Suprapubic skin (tissue), 4 donors: ENCODE results near the gene GUCD1. TPM values are rescaled to one million over a fixed set of nuclear protein-coding genes. Genes with fewer than 3 reads are reported as not detected.
A peak's percentile ranks its signal among the peaks of the same experiment; 100 is the strongest.

Experiments used
- DNase-seq, 2 donors: peaks; one replicate each; pipeline ENCODE4 v3.0.0-alpha.2; 2019; ENCODE audit warnings: low spot score in 2 of 2
- H3K27ac ChIP-seq: fragments of 200-600 bp; sonication (generic); one replicate; pipeline ENCODE4 v1.5.1; 2019
- H3K27me3 ChIP-seq: fragments of 200-600 bp; sonication (generic); one replicate; pipeline ENCODE4 v1.5.1; 2019
- H3K36me3 ChIP-seq: fragments of 200-600 bp; sonication (generic); one replicate; pipeline ENCODE4 v1.5.1; 2019
- H3K4me1 ChIP-seq: fragments of 200-600 bp; sonication (generic); one replicate; pipeline ENCODE4 v1.5.1; 2019
- H3K4me3 ChIP-seq: fragments of 200-600 bp; sonication (generic); one replicate; pipeline ENCODE4 v1.5.1; 2019; ENCODE audit warnings: mild to moderate bottlenecking
- H3K9me3 ChIP-seq: fragments of 200-600 bp; sonication (generic); one replicate; pipeline ENCODE4 v1.5.1; 2019
- EP300 ChIP-seq: sonication (generic); formaldehyde crosslinking; IDR thresholded peaks from one replicate; pipeline ENCODE4 v1.6.1; 2017; ENCODE audit warnings: antibody characterized with exemption
- POLR2A ChIP-seq, 2 donors: fragments of 450-650 bp; IDR thresholded peaks; one replicate each; pipeline ENCODE4 v1.6.1; 2017; ENCODE audit warnings: antibody characterized with exemption in 2 of 2, mild to moderate bottlenecking in 2 of 2, moderate library complexity in 2 of 2
- POLR2AphosphoS5 ChIP-seq, 3 donors: sonication (generic); formaldehyde crosslinking; IDR thresholded peaks; one replicate each; pipeline ENCODE4 v1.6.1; 2017; ENCODE audit warnings: antibody characterized with exemption in 3 of 3
- WGBS: methylation state at CpG from one replicate; pipeline ENCODE4 v1.1.5; 2018; 5-methylcytosine and 5-hydroxymethylcytosine counted together
- total RNA-seq, 4 donors: library from RNA; depleted of rRNA; stranded (reverse); fragments of >200 nt; gene quantifications; one replicate each; pipeline ENCODE4 v1.1.0, GENCODE V29; 2016
- TF ChIP-seq, protein P1 (sequence below), 2 donors: fragments of 200-600 bp in 1 of 2; fragments of 450-650 bp in 1 of 2; sonication (generic) in 1 of 2; IDR thresholded peaks; one replicate each; pipeline ENCODE4 v1.5.1; 2016 to 2019; ENCODE audit warnings: antibody characterized with exemption in 2 of 2, mild to moderate bottlenecking in 1 of 2, moderate library complexity in 1 of 2

GUCD1 gene
- total RNA-seq, 4 donors from 2014 or later: 75.2 to 97.5 (median 93.0) TPM

DNA sequence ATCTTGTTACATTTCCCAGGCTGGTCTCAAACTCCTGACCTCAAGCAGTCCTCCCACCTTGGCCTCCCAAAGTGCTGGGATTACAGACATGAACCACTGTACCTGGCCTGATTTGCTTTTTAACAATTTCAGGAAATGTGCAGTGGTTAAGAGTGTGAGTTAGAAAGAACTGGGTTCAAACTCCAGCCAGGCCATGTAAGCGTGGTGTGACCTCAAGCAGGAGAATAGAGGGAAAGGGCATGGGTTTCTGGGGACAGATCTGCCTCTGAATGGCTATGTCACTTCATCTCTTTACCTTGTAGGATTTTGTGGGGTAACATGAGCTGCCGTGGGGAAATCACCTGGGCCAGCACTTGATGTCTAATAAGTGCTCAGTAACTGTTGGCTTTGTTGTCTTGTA is 10.1 kb upstream of the GUCD1 start:
- H3K9me3 ChIP-seq: no peaks in the 10 kb centered on the region
- peaks cover 30% of the 10 kb centered on the region for H3K4me1 ChIP-seq
- no peak overlapping the region for H3K27ac ChIP-seq
- TF ChIP-seq POLR2A (IDR thresholded peaks at IDR 0.05) (no peak), POLR2AphosphoS5 (IDR thresholded peaks at IDR 0.05) (no peak)
- DNase-seq: no peak
- H3K27me3 ChIP-seq: no peaks in the 10 kb centered on the region
- 93% methylated on average over 2 of the region's 2 CpGs for WGBS
- H3K36me3 ChIP-seq: peaks cover 49% of the 10 kb centered on the region
- H3K4me3 ChIP-seq: no peak overlapping the region

DNA sequence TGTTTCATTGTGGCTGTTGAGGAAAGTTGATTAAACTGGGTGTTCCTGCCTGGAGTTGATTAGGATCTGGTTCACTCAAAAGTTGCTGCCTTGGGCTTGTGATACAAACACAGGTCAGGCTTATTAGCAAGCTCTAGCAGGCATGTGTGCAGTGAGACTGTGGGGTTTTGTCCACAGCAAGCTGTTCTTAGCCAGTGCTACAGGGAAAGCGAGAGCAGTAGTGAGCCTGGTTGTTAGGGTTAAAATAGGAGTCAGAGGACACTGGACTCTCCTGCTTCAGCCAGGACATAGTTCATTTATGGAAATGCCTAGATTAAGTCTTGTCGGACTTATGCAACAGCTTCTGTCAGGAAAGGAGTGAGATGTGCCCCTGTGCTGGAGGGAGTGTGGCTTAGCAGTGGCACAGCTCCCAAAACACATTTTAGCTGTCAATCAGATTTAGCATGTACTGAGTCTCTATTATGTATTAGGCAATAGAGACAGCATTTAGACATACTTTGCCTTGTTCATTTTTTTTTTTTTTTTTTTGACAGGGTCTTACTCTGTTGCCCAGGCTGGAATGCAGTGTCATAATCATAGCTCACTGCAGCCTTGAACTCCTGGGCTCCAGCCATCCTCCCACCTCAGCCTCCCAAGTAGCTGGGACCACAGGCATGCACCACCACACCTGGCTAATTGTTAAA is 9.6 kb upstream of the GUCD1 start:
- H3K27ac ChIP-seq: no peak overlapping the region
- WGBS: 69% methylated on average over 2 of the region's 2 CpGs
- TF ChIP-seq EP300: no peak
- TF ChIP-seq, protein P1, sequence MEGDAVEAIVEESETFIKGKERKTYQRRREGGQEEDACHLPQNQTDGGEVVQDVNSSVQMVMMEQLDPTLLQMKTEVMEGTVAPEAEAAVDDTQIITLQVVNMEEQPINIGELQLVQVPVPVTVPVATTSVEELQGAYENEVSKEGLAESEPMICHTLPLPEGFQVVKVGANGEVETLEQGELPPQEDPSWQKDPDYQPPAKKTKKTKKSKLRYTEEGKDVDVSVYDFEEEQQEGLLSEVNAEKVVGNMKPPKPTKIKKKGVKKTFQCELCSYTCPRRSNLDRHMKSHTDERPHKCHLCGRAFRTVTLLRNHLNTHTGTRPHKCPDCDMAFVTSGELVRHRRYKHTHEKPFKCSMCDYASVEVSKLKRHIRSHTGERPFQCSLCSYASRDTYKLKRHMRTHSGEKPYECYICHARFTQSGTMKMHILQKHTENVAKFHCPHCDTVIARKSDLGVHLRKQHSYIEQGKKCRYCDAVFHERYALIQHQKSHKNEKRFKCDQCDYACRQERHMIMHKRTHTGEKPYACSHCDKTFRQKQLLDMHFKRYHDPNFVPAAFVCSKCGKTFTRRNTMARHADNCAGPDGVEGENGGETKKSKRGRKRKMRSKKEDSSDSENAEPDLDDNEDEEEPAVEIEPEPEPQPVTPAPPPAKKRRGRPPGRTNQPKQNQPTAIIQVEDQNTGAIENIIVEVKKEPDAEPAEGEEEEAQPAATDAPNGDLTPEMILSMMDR (IDR thresholded peaks at IDR 0.05): no peak
- TF ChIP-seq POLR2A (IDR thresholded peaks at IDR 0.05): no peak
- no peak for TF ChIP-seq POLR2AphosphoS5 (IDR thresholded peaks at IDR 0.05)
- no peak for DNase-seq
- H3K36me3 ChIP-seq: peaks cover 47% of the 10 kb centered on the region
- no peak overlapping the region for H3K4me3 ChIP-seq
- H3K4me1 ChIP-seq: peaks cover 30% of the 10 kb centered on the region
- H3K27me3 ChIP-seq: no peaks in the 10 kb centered on the region
- no peaks in the 10 kb centered on the region for H3K9me3 ChIP-seq

DNA sequence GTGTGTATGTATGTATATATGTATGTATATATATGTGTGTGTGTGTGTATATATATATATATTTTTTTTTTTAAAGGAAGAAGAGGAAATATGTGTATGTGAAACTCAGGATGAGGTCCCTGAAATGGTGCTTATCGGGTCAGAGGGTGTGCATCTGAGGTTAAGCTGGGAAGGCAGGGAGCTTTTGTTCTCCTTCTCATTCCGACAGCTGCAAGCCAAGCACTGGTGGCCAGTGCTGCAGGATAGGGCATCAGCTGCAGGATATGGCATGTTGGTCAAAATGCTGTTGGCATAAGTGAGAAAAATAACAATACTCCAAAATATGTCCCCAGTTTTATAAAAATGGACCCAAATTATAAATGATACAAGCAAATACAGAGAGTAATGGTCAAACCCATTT is 8.3 kb upstream of the GUCD1 start:
- WGBS: 85% methylated on average over 2 of the region's 2 CpGs
- DNase-seq: no peak
- H3K4me3 ChIP-seq: no peak overlapping the region
- H3K36me3 ChIP-seq: peaks cover 46% of the 10 kb centered on the region
- no peak for TF ChIP-seq EP300
- TF ChIP-seq, protein P1 (IDR thresholded peaks at IDR 0.05): no peak
- TF ChIP-seq POLR2AphosphoS5 (IDR thresholded peaks at IDR 0.05): no peak
- no peak for TF ChIP-seq POLR2A (IDR thresholded peaks at IDR 0.05)
- no peak overlapping the region for H3K27ac ChIP-seq
- no peaks in the 10 kb centered on the region for H3K27me3 ChIP-seq
- peaks cover 30% of the 10 kb centered on the region for H3K4me1 ChIP-seq
- no peaks in the 10 kb centered on the region for H3K9me3 ChIP-seq

DNA sequence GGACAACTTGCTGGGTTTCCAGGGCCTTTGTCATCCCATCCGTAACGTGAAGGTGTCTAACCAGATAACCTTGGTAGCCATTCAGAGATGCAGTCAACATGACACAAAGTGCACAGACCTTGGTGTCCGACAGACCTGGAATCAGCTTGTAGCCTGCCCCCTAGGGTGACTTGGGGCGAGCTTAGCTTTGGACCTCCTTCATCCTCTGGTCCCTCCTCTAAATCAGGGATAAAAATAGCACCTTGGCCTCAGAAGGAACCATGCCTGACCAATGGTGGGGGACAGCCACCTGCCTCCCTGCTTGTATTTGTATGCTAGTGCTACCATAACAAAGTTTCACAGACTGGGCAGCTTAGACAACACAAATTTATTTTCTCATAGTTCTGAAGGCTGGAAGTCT is 4.5 kb upstream of the GUCD1 start:
- 67% methylated on average over 4 of the region's 4 CpGs for WGBS

DNA sequence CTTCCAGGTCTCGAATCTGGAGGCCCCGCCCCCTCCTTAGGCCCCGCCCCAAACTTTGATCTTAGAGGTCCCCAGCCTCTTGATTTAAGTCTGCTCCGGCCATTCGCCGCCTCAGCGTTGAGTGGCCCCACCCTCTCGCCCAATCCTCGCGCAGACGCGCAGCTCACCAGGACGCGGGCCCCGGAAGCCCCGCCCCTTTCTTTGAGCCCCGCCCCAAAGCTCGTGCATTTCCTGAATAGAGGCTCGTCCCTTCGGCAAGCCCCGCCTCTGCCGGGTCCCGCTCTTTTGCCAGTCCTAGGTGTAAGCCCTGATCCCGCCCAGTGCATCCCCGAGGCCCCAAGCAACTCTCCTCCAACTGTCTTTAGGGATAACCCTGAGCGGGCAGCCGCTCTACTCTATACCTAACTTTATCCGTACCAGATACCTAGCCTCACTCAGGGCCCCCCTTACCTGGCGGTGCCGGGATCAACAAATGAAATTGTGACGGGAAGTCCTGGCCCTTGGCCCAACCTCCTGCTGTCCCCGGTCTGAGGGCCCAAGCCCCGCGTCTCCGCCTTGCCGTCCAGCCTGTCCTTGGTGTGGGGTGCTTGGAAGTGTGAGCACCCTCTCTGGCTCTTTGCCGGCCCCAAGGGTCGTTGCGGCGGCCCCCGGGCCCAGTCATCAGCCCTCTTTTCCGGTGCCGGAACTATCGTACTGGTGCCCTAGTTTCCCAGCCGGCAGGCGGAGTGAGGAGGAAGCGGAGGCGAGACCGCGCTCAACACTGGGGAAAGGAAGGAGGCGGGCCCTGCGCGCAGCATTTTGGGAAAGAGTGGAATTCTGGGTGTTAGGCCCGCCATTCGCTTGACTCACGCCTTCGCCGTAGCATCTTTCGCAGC is 464 bp upstream of the GUCD1 start, which contains the start of gene SNRPD3:
SNRPD3 (plus strand) TSS at position 835 of the 875 bp plus-strand sequence. CDS start 1,676 bp downstream, outside the sequence.
- H3K9me3 ChIP-seq: no peaks in the 10 kb centered on the region
- H3K27me3 ChIP-seq: no peaks in the 10 kb centered on the region
- H3K4me1 ChIP-seq: peaks cover 38% of the 10 kb centered on the region
- H3K27ac ChIP-seq: peak within 1 kb of the TSS; percentile 96
- peaks cover 26% of the 10 kb centered on the region for H3K36me3 ChIP-seq
- peak within 1 kb of the TSS; percentile 96 for H3K4me3 ChIP-seq
- peak; percentile 100 for DNase-seq
- WGBS: under 1% methylated on average over 31 of the region's 59 CpGs
- TF ChIP-seq, protein P1 (IDR thresholded peaks at IDR 0.05): peak; percentile 16 to 27
- TF ChIP-seq POLR2A (IDR thresholded peaks at IDR 0.05) (peak in 1 of 2 donors; percentile 60), POLR2AphosphoS5 (IDR thresholded peaks at IDR 0.05) (peak; percentile 11 to 88 (median 85)), EP300 (no peak)

More for the DNA sequence above, 4.5 kb upstream of the GUCD1 start:
- DNase-seq: no peak
- no peak for TF ChIP-seq POLR2A (IDR thresholded peaks at IDR 0.05)
- no peak for TF ChIP-seq EP300
- TF ChIP-seq, protein P1 (IDR thresholded peaks at IDR 0.05): no peak
- no peak for TF ChIP-seq POLR2AphosphoS5 (IDR thresholded peaks at IDR 0.05)
- H3K9me3 ChIP-seq: no peaks in the 10 kb centered on the region
- H3K4me1 ChIP-seq: peaks cover 35% of the 10 kb centered on the region
- no peak overlapping the region for H3K27ac ChIP-seq
- peaks cover 41% of the 10 kb centered on the region for H3K36me3 ChIP-seq
- no peak overlapping the region for H3K4me3 ChIP-seq
- no peaks in the 10 kb centered on the region for H3K27me3 ChIP-seq
